Hindlimb muscle (tissue), 1 donor: ENCODE data around the gene TLCD2. TPM values are rescaled to one million over a fixed set of nuclear protein-coding genes. Genes with fewer than 3 reads are reported as not detected.
"Not testable (repeated sequence)": the region's sequence is repeated elsewhere in the genome, so short reads cannot be mapped to it uniquely, and the experiment has no call there.

Experiments
- DNase-seq: peaks from one replicate; pipeline ENCODE4 v3.0.0-alpha.2; 2013
- polyA plus RNA-seq: library from polyadenylated mRNA; unstranded; fragments of 120-200 nt; gene quantifications from one replicate; pipeline ENCODE4 v1.2.1, GENCODE V29; 2013; ENCODE audit not compliant: insufficient read length

The TLCD2 gene
- polyA plus RNA-seq, 1 donor: 5.5 TPM

DNA sequence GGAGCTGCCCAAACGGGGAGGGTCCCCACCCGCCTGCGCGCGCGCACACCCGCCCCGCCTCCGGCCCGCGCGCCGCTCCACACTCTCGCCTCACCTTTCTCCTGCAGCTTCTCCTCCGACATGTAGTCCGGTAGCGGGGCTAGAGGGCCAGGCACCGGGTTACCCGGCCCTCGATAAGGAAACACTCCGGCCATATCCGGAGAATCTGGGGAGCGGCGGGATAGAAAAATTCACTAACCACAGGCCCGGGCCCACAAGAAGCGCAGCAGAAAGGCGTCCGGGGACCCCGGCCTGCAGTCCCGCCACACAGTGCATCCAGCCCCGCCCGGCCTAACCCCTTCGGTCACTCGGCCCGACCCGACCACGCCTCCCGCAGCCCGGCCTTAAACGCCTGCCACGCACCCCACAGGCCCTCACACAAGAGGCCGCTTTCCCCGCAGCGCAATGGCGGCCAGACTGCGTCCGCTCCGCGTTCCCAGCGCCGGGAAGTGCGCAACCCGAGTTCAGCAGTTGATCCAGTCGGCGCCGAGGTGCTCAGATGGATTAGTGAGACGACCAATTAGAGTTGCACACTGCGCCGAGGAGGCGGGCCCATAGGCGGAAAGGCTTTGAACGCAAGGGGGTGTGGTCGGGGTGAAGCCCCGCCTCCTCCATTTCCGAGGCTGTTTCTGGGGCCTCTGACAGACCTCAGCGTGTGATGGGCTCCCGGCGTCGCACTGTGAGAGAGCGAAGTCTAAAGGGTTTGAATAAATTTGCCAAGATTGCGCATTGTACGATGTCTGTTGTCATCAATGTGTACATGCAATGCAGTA lies 25.6 kb downstream of the TLCD2 start, which contains the start of gene PRPF8:
PRPF8 (minus strand) TSS at position 490 of the 812 bp plus-strand sequence; CDS start at position 194, 296 bp downstream.
- DNase-seq: peak; percentile 98

DNA sequence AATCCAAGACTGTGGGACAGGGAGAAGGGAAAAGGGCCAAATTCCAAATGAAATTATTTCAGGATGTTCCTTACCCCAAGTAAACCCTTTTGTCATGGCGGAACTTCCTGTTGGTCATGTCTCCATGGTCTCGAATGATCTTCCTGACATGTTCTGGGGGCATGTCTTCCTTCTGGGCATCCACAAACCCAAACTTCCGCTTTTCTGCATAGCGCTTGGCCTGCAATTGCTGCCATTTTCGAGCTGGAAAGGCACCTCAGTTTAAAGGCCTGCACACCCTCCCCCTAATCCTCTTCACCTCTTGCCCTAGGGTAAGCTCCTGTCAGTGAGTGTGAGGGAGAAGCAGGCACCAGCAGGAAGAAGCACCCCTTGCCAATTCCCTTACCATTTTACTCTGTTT lies 26.7 kb downstream of the TLCD2 start:
- no peak for DNase-seq

DNA sequence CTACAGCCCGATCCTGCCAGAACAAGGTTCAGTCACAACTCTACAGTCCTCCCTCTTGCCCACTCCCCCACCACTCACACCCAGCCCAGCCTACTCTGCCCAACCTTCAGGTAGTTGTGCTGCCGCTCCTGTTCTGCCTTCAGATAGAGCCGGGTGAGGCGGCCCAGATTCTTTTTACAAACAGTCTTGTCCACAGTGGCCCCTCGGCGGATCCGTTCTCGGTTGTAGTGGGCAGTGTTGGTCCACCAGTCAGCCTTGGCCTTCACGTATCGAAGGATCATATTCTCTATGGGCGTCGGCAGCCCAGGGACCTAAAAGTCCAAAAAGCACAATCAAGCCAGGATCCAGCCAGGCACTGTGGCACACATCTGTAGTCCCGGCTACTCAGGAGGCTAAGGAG lies 33.8 kb downstream of the TLCD2 start:
- no peak for DNase-seq

DNA sequence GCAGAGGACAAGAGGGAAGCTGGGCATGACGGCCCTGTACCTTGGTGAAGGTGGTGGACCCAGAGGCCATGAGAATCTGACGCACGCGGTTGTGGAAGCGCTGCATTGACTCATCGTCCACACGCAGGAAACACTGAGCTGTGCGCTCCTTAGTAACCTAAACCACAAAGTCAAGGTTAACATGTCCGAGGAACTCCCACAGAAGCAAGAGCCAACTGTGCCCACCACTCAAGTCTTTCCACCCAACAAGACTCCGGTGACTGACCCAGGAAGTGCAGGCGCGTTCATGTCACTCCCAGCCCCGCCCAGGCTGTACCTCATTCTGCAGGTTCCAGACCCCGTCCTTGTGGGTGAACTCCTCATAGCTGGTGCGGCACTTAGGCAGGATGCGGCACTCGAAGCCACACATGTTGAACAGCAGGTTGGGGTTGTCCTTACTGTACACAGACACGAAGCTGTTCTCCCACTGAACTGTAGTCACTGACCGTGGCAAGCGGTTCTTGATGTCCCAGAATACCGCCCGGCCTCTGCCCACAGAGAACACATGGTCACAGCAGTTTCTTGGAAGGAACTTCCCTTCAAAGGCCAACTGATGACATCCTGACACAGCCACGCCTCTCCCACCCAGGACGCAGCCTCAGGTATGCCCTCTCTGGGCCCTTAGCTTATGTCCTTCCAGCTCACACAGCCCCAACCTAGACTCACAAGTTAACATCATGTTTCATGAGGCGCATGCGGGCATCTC lies 37.0 kb downstream of the TLCD2 start:
- no peak for DNase-seq

DNA sequence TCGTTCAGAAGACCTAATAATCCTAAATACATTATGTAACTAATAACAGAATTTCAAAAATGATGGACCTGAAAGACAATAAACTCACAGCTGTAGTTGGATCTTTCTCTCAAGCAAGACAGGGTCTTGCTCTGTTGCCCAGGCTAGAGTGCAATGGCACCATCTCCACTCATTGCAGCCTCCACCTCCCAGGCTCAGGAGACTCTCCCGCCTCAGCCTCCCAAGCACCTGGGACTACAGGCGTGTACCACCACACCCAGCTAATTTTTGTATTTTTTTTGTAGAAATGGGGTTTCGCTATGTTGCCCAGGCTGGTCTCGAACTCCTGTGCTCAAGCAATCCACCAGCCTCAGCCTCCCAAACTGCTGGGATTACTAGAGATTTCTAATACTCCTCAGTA lies 46.2 kb downstream of the TLCD2 start:
- DNase-seq: not testable (repeated sequence)

DNA sequence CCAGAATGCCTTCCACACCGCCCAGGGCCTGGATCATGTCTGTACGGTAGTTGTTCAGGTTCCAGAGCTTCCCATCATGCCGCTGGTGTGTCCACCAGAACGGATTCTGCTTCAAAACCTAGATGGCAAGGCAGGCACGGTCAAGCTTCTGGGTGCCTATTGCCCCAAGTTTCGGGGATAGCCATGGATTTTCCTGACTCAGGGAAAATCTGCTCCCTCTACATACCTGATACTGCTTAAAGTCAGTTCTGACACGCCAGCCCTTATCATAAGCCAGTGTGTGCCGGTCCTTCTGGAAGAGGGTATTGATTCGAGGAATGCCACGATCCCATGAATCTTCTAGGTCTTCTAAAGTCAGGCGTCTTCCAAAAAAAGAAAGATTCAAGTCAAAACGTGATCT lies 49.1 kb downstream of the TLCD2 start:
- DNase-seq: no peak

DNA sequence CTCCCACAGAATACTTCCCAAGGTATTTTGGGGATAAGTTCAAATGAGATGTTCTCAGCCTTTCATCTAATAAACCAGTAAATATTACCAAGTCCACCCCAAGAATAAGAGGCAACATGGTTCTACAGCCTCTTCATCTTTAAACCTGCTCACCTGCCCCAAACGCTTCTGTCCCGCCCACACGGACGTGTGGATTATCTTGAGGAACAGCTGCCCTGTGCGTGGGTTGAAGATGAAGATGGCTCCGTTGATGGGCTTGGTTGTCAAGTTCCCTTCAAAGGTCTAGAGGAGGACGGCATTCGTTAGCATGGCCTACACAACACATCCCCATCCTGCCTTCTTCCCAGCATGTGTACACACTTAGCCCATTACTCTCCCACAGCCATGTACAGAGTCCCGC lies 52.1 kb downstream of the TLCD2 start:
- no peak for DNase-seq

DNA sequence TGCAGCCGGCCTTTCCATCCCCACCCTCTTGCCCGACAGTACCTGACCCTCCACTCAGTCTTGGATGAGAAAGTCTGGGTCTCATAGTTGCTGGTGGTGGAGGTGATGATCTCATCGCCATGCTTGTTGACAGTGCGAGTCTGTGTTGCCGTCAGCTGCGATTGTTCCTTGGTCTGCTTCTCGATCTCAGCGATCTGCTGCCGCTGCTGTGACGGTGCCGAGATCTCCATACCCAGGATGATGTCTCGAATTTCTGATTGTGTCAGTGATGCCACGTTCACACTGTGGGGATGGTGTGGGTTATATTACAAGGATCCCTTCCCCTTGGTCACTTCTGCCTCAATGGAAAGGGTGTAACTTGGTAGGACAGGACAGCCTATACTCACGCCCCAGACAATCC lies 56.4 kb downstream of the TLCD2 start:
- DNase-seq: no peak

DNA sequence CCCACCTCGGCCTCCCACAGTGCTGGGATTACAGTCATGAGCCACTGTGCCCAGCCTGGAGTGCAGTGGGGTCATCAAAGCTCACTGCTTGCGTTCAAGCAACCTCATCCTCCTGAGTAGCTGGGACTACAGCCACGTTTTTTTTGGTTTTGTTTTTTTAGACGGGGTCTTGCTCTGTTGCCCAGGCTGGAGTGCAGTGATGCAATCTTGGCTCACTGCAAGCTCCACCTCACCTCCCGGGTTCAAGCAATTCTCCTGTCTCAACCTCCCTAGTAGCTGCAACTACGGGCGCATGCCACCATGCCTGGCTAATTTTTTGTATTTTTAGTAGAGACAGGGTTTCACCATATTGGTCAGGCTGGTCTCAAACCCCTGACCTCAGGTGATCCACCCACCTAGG lies 57.4 kb downstream of the TLCD2 start:
- not testable (repeated sequence) for DNase-seq

Other genes with a start within 250 kb of the TLCD2 start
- 105 TPM for gene MYO1C, start 217.7 kb downstream of the TLCD2 start, polyA plus RNA-seq
- 34.5 TPM for gene INPP5K, start 193.8 kb downstream of the TLCD2 start, polyA plus RNA-seq
- gene PITPNA, start 147.6 kb downstream of the TLCD2 start, polyA plus RNA-seq: 29.9 TPM
- 7.8 TPM for gene SLC43A2, start 81.5 kb downstream of the TLCD2 start, polyA plus RNA-seq
- gene SCARF1, start 64.6 kb downstream of the TLCD2 start, polyA plus RNA-seq: 9.7 TPM
- 5.4 TPM for gene RILP, start 60.5 kb downstream of the TLCD2 start, polyA plus RNA-seq
- gene PRPF8, start 25.5 kb downstream of the TLCD2 start, polyA plus RNA-seq: 200 TPM
- 21.4 TPM for gene WDR81, start 14.3 kb upstream of the TLCD2 start, polyA plus RNA-seq
- gene SERPINF2, start 32.5 kb upstream of the TLCD2 start, polyA plus RNA-seq: 1.7 TPM
- gene SERPINF1, start 51.7 kb upstream of the TLCD2 start, polyA plus RNA-seq: 360 TPM
- 10.4 TPM for gene SMYD4, start 119.5 kb upstream of the TLCD2 start, polyA plus RNA-seq
- gene RPA1, start 119.6 kb upstream of the TLCD2 start, polyA plus RNA-seq: 40.3 TPM